Breast epithelium (tissue), 4 donors: ENCODE data around the gene C3orf18. TPM values are rescaled to one million over a fixed set of nuclear protein-coding genes. Genes with fewer than 3 reads are reported as not detected.

Experiments
- DNase-seq, 2 donors: peaks; one replicate each; pipeline ENCODE4 v3.0.0-alpha.2; 2019; ENCODE audit warnings: low spot score in 2 of 2
- H3K27ac ChIP-seq, 2 donors: fragments of 200-600 bp; sonication (generic) in 1 of 2; one replicate each; pipeline ENCODE4 v1.5.1; 2016 to 2019; ENCODE audit warnings: mild to moderate bottlenecking in 1 of 2
- H3K27me3 ChIP-seq, 2 donors: fragments of 200-600 bp; sonication (generic) in 1 of 2; one replicate each; pipeline versions ENCODE4 v1.5.1 to v1.6.0; 2017 to 2019; ENCODE audit warnings: control low read depth in 1 of 2, mild to moderate bottlenecking in 1 of 2
- H3K36me3 ChIP-seq: fragments of 200-600 bp; one replicate; pipeline ENCODE4 v1.5.1; 2019
- H3K4me1 ChIP-seq, 2 donors: fragments of 200-600 bp; sonication (generic); one replicate each; pipeline ENCODE4 v1.5.1; 2016 to 2019; ENCODE audit warnings: control low read depth in 1 of 2
- H3K4me3 ChIP-seq, 3 donors: fragments of 200-600 bp; sonication (generic); 1 replicate in 2 of 3; 2 replicates in 1 of 3; pipeline ENCODE4 v1.5.1; 2016 to 2019; ENCODE audit warnings: mild to moderate bottlenecking in 3 of 3, moderate library complexity in 2 of 3
- H3K9me3 ChIP-seq, 2 donors: fragments of 200-600 bp; sonication (generic) in 1 of 2; one replicate each; pipeline ENCODE4 v1.5.1; 2016 to 2019; ENCODE audit warnings: control low read depth in 1 of 2
- POLR2A ChIP-seq: fragments of 450-650 bp; IDR thresholded peaks from one replicate; pipeline ENCODE4 v1.6.1; 2016; ENCODE audit warnings: antibody characterized with exemption, mild to moderate bottlenecking, moderate library complexity
- POLR2AphosphoS5 ChIP-seq, 3 donors: sonication (generic); formaldehyde crosslinking; IDR thresholded peaks; one replicate each; pipeline ENCODE4 v1.6.1; 2017; ENCODE audit warnings: antibody characterized with exemption in 3 of 3
- intact Hi-C: fragments of 100-400 bp; cut with DNase I; formaldehyde crosslinking; loops from one replicate; pipeline ENCODE4 v1.15.1; 2023; ENCODE audit warnings: low total_unique reads
- total RNA-seq, 3 donors: library from RNA; depleted of rRNA; stranded (reverse); fragments of >200 nt; gene quantifications; one replicate each; pipeline ENCODE4 v1.1.0, GENCODE V29; 2016
- TF ChIP-seq, protein P1 (sequence below), 3 donors: fragments of 450-650 bp; IDR thresholded peaks; one replicate each; pipeline ENCODE4 v1.5.1; 2016 to 2017; ENCODE audit warnings: antibody characterized with exemption in 3 of 3, mild to moderate bottlenecking in 3 of 3, moderate library complexity in 3 of 3

C3orf18 gene
- total RNA-seq, 3 donors from 2014 or later: 10.7 to 16.8 (median 15.1) TPM

- Histone ChIP-seq H3K9me3 (no peaks in the 10 kb centered on the region), H3K4me3 (no peak overlapping the region), H3K4me1 (no peaks in the 10 kb centered on the region), H3K27me3 (no peaks in the 10 kb centered on the region), H3K27ac (peak overlapping the region in 1 of 2 donors; percentile 38), H3K36me3 (no peaks in the 10 kb centered on the region)
- no peak for DNase-seq
- TF ChIP-seq POLR2AphosphoS5 (IDR thresholded peaks at IDR 0.05) (no peak), POLR2A (no peak)
- TF ChIP-seq, protein P1, sequence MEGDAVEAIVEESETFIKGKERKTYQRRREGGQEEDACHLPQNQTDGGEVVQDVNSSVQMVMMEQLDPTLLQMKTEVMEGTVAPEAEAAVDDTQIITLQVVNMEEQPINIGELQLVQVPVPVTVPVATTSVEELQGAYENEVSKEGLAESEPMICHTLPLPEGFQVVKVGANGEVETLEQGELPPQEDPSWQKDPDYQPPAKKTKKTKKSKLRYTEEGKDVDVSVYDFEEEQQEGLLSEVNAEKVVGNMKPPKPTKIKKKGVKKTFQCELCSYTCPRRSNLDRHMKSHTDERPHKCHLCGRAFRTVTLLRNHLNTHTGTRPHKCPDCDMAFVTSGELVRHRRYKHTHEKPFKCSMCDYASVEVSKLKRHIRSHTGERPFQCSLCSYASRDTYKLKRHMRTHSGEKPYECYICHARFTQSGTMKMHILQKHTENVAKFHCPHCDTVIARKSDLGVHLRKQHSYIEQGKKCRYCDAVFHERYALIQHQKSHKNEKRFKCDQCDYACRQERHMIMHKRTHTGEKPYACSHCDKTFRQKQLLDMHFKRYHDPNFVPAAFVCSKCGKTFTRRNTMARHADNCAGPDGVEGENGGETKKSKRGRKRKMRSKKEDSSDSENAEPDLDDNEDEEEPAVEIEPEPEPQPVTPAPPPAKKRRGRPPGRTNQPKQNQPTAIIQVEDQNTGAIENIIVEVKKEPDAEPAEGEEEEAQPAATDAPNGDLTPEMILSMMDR (IDR thresholded peaks at IDR 0.05): no peak
- intact Hi-C loops: no loop called here
Measured at GRCh38 chr3:50532062-50532705, 35.4 kb downstream of the C3orf18 start.

- Histone ChIP-seq H3K36me3 (no peaks in the 10 kb centered on the region), H3K9me3 (no peaks in the 10 kb centered on the region), H3K27me3 (no peaks in the 10 kb centered on the region), H3K27ac (no peak overlapping the region), H3K4me3 (no peak overlapping the region), H3K4me1 (no peaks in the 10 kb centered on the region)
- TF ChIP-seq POLR2AphosphoS5 (IDR thresholded peaks at IDR 0.05) (no peak), POLR2A (no peak)
- TF ChIP-seq, protein P1 (IDR thresholded peaks at IDR 0.05): no peak
- no peak for DNase-seq
- intact Hi-C loops: no loop called here
Measured at GRCh38 chr3:50531201-50531600, 36.3 kb downstream of the C3orf18 start.

- no peak for DNase-seq
- TF ChIP-seq POLR2AphosphoS5 (IDR thresholded peaks at IDR 0.05) (no peak), POLR2A (no peak)
- TF ChIP-seq, protein P1 (IDR thresholded peaks at IDR 0.05): no peak
- H3K36me3 ChIP-seq: no peaks in the 10 kb centered on the region
- H3K27me3 ChIP-seq: no peaks in the 10 kb centered on the region
- intact Hi-C loops: no loop called here
- H3K4me3 ChIP-seq: peak overlapping the region in 2 of 3 donors; percentile 32 to 61
- no peak overlapping the region for H3K27ac ChIP-seq
- no peaks in the 10 kb centered on the region for H3K4me1 ChIP-seq
- no peaks in the 10 kb centered on the region for H3K9me3 ChIP-seq
Measured at GRCh38 chr3:50530001-50530970, 37.3 kb downstream of the C3orf18 start.

- H3K4me3 ChIP-seq: no peak overlapping the region
- H3K27me3 ChIP-seq: no peaks in the 10 kb centered on the region
- intact Hi-C loops: loop anchor here (10.0 kb wide), 1 partner anchor 91 kb away; no protein-coding TSS in a partner anchor
- no peaks in the 10 kb centered on the region for H3K9me3 ChIP-seq
- H3K36me3 ChIP-seq: no peaks in the 10 kb centered on the region
- DNase-seq: no peak
- no peaks in the 10 kb centered on the region for H3K4me1 ChIP-seq
- TF ChIP-seq POLR2AphosphoS5 (IDR thresholded peaks at IDR 0.05): no peak
- TF ChIP-seq POLR2A: no peak
- TF ChIP-seq, protein P1 (IDR thresholded peaks at IDR 0.05): no peak
- no peak overlapping the region for H3K27ac ChIP-seq
Measured at GRCh38 chr3:50525987-50526386, 41.6 kb downstream of the C3orf18 start.
